WTC11 (cell line): ENCODE data around the gene BICD2. TPM values are rescaled to one million over a fixed set of nuclear protein-coding genes. Genes with fewer than 3 reads are reported as not detected.

Source experiments
- ATAC-seq: fragments of 200-7000 bp; cut with Tn5 transposase; 2 replicates; pipeline ENCODE4 v1.10.0; 2021; ENCODE audit warnings: mild to moderate bottlenecking, moderate library complexity
- CTCF ChIA-PET: fragments of 300-600 bp; sonication (Branson Sonifier 250); formaldehyde crosslinking; loops from one replicate; lab custom pipeline; 2021; ENCODE audit warnings: antibody characterized with exemption; lab: Charles Lee
- POLR2A ChIA-PET: fragments of 350-600 bp; sonication (Branson Sonifier 250); formaldehyde crosslinking; loops from one replicate; lab custom pipeline; 2021; ENCODE audit warnings: antibody characterized with exemption; lab: Charles Lee
- DNase-seq: peaks from one replicate; pipeline ENCODE4 v3.0.0; 2021; ENCODE audit warnings: low spot score
- H3K27ac Mint-ChIP-seq: 2 replicates; pipeline ENCODE4 v1.8.0; 2021; ENCODE audit warnings: mixed read lengths
- H3K27me3 Mint-ChIP-seq: 2 replicates; pipeline ENCODE4 v1.8.0; 2021; ENCODE audit warnings: low read depth, mild to moderate bottlenecking, moderate library complexity, mixed read lengths
- H3K36me3 Mint-ChIP-seq: 2 replicates; pipeline ENCODE4 v1.8.0; 2021; ENCODE audit warnings: mixed read lengths
- H3K4me1 Mint-ChIP-seq: 2 replicates; pipeline ENCODE4 v1.8.0; 2022; ENCODE audit warnings: mixed read lengths
- H3K4me3 Mint-ChIP-seq: 2 replicates; pipeline ENCODE4 v1.8.0; 2021; ENCODE audit warnings: mild to moderate bottlenecking, moderate library complexity, mixed read lengths
- H3K9me3 Mint-ChIP-seq: 2 replicates; pipeline ENCODE4 v1.8.0; 2021; ENCODE audit warnings: mixed read lengths
- IRF1 ChIP-seq: sonication (generic); formaldehyde crosslinking; IDR thresholded peaks from 2 replicates; pipeline ENCODE4 v1.8.0; 2023; ENCODE audit warnings: missing genetic modification reagents
- RORB ChIP-seq: fragments of 250-450 bp; sonication (Bioruptor Pico); IDR thresholded peaks from 2 replicates; pipeline ENCODE4 v1.9.0; 2021; ENCODE audit warnings: mild to moderate bottlenecking
- ZNF121 ChIP-seq: sonication (generic); formaldehyde crosslinking; IDR thresholded peaks from 2 replicates; pipeline ENCODE4 v1.8.0; 2023; ENCODE audit warnings: missing genetic modification reagents
- ZNF138 ChIP-seq: sonication (generic); formaldehyde crosslinking; conservative IDR thresholded peaks from 2 replicates; pipeline ENCODE4 v1.8.1; 2022; ENCODE audit warnings: mild to moderate bottlenecking, moderate library complexity, missing genetic modification reagents
- total RNA-seq: library from RNA; stranded (reverse); gene quantifications from 3 replicates; pipeline ENCODE4 v1.2.3, GENCODE V29; 2021
- TF ChIP-seq, protein P1 (sequence below): fragments of 250-450 bp; sonication (Bioruptor Pico); IDR thresholded peaks from 2 replicates; pipeline ENCODE4 v1.9.0; 2021; ENCODE audit warnings: mild to moderate bottlenecking, borderline replicate concordance
- TF ChIP-seq, protein P2 (sequence below): sonication (generic); formaldehyde crosslinking; IDR thresholded peaks from 2 replicates; pipeline ENCODE4 v1.8.0; 2022; ENCODE audit warnings: mild to moderate bottlenecking, missing genetic modification reagents
- TF ChIP-seq, protein P3 (sequence below): sonication (generic); formaldehyde crosslinking; conservative IDR thresholded peaks from 2 replicates; pipeline ENCODE4 v1.8.1; 2023; ENCODE audit warnings: mild to moderate bottlenecking, low read depth, missing genetic modification reagents, moderate library complexity
- TF ChIP-seq, protein P4 (sequence below): sonication (generic); formaldehyde crosslinking; IDR thresholded peaks from 2 replicates; pipeline ENCODE4 v1.8.1; 2023; ENCODE audit warnings: mild to moderate bottlenecking, missing genetic modification reagents
- TF ChIP-seq, protein P5 (sequence below): fragments of 250-450 bp; sonication (Bioruptor Pico); IDR thresholded peaks from 2 replicates; pipeline ENCODE4 v1.9.0; 2021; ENCODE audit warnings: mild to moderate bottlenecking

The BICD2 gene
- total RNA-seq, 1 experiment from 2014 or later, result 38.7 TPM

GRCh38 chr9:92747459-92748232, 17.0 kb downstream of the BICD2 start:
- peaks cover 10% of the 10 kb centered on the region for H3K36me3 Mint-ChIP-seq
- no peak overlapping the region for H3K4me3 Mint-ChIP-seq
- H3K4me1 Mint-ChIP-seq, result peaks cover 72% of the 10 kb centered on the region
- peaks cover 5% of the 10 kb centered on the region for H3K9me3 Mint-ChIP-seq
- ATAC-seq (no peak), DNase-seq (no peak)
- ChIA-PET POLR2A (no interaction called here), CTCF (interaction anchor here (0.6 to 1.2 kb wide), 3 partner anchors 10 to 381 kb away, joined by 3 to 4 read pairs (median 3); no protein-coding TSS in a partner anchor)
- peak overlapping the region; percentile 61; the same call in 1 of the 2 replicates for H3K27ac Mint-ChIP-seq
- TF ChIP-seq, protein P1, sequence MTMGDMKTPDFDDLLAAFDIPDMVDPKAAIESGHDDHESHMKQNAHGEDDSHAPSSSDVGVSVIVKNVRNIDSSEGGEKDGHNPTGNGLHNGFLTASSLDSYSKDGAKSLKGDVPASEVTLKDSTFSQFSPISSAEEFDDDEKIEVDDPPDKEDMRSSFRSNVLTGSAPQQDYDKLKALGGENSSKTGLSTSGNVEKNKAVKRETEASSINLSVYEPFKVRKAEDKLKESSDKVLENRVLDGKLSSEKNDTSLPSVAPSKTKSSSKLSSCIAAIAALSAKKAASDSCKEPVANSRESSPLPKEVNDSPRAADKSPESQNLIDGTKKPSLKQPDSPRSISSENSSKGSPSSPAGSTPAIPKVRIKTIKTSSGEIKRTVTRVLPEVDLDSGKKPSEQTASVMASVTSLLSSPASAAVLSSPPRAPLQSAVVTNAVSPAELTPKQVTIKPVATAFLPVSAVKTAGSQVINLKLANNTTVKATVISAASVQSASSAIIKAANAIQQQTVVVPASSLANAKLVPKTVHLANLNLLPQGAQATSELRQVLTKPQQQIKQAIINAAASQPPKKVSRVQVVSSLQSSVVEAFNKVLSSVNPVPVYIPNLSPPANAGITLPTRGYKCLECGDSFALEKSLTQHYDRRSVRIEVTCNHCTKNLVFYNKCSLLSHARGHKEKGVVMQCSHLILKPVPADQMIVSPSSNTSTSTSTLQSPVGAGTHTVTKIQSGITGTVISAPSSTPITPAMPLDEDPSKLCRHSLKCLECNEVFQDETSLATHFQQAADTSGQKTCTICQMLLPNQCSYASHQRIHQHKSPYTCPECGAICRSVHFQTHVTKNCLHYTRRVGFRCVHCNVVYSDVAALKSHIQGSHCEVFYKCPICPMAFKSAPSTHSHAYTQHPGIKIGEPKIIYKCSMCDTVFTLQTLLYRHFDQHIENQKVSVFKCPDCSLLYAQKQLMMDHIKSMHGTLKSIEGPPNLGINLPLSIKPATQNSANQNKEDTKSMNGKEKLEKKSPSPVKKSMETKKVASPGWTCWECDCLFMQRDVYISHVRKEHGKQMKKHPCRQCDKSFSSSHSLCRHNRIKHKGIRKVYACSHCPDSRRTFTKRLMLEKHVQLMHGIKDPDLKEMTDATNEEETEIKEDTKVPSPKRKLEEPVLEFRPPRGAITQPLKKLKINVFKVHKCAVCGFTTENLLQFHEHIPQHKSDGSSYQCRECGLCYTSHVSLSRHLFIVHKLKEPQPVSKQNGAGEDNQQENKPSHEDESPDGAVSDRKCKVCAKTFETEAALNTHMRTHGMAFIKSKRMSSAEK, result no peak
- TF ChIP-seq, protein P2, sequence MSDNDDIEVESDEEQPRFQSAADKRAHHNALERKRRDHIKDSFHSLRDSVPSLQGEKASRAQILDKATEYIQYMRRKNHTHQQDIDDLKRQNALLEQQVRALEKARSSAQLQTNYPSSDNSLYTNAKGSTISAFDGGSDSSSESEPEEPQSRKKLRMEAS (CRISPR knock-in tag), result no peak
- TF ChIP-seq, protein P3, sequence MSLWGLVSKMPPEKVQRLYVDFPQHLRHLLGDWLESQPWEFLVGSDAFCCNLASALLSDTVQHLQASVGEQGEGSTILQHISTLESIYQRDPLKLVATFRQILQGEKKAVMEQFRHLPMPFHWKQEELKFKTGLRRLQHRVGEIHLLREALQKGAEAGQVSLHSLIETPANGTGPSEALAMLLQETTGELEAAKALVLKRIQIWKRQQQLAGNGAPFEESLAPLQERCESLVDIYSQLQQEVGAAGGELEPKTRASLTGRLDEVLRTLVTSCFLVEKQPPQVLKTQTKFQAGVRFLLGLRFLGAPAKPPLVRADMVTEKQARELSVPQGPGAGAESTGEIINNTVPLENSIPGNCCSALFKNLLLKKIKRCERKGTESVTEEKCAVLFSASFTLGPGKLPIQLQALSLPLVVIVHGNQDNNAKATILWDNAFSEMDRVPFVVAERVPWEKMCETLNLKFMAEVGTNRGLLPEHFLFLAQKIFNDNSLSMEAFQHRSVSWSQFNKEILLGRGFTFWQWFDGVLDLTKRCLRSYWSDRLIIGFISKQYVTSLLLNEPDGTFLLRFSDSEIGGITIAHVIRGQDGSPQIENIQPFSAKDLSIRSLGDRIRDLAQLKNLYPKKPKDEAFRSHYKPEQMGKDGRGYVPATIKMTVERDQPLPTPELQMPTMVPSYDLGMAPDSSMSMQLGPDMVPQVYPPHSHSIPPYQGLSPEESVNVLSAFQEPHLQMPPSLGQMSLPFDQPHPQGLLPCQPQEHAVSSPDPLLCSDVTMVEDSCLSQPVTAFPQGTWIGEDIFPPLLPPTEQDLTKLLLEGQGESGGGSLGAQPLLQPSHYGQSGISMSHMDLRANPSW (CRISPR knock-in tag), result no peak
- TF ChIP-seq ZNF121 (CRISPR knock-in tag) (no peak), RORB (no peak), IRF1 (CRISPR knock-in tag) (no peak), ZNF138 (CRISPR knock-in tag) (no peak)
- TF ChIP-seq, protein P4, sequence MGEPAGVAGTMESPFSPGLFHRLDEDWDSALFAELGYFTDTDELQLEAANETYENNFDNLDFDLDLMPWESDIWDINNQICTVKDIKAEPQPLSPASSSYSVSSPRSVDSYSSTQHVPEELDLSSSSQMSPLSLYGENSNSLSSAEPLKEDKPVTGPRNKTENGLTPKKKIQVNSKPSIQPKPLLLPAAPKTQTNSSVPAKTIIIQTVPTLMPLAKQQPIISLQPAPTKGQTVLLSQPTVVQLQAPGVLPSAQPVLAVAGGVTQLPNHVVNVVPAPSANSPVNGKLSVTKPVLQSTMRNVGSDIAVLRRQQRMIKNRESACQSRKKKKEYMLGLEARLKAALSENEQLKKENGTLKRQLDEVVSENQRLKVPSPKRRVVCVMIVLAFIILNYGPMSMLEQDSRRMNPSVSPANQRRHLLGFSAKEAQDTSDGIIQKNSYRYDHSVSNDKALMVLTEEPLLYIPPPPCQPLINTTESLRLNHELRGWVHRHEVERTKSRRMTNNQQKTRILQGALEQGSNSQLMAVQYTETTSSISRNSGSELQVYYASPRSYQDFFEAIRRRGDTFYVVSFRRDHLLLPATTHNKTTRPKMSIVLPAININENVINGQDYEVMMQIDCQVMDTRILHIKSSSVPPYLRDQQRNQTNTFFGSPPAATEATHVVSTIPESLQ, result no peak
- TF ChIP-seq, protein P5, sequence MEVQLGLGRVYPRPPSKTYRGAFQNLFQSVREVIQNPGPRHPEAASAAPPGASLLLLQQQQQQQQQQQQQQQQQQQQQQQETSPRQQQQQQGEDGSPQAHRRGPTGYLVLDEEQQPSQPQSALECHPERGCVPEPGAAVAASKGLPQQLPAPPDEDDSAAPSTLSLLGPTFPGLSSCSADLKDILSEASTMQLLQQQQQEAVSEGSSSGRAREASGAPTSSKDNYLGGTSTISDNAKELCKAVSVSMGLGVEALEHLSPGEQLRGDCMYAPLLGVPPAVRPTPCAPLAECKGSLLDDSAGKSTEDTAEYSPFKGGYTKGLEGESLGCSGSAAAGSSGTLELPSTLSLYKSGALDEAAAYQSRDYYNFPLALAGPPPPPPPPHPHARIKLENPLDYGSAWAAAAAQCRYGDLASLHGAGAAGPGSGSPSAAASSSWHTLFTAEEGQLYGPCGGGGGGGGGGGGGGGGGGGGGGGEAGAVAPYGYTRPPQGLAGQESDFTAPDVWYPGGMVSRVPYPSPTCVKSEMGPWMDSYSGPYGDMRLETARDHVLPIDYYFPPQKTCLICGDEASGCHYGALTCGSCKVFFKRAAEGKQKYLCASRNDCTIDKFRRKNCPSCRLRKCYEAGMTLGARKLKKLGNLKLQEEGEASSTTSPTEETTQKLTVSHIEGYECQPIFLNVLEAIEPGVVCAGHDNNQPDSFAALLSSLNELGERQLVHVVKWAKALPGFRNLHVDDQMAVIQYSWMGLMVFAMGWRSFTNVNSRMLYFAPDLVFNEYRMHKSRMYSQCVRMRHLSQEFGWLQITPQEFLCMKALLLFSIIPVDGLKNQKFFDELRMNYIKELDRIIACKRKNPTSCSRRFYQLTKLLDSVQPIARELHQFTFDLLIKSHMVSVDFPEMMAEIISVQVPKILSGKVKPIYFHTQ (CRISPR knock-in tag), result no peak
- no peaks in the 10 kb centered on the region for H3K27me3 Mint-ChIP-seq
